B cell (primary cell): ENCODE data around the gene FOSB. TPM values are rescaled to one million over a fixed set of nuclear protein-coding genes. Genes with fewer than 3 reads are reported as not detected.
A peak's percentile ranks its signal among the peaks of the same experiment; 100 is the strongest.

Experiments
- ATAC-seq: fragments of 200-7000 bp; cut with Tn5 transposase; one replicate; pipeline ENCODE4 v1.10.0; 2021; ENCODE audit warnings: low read depth, mild to moderate bottlenecking, moderate number of reproducible peaks, moderate library complexity
- CTCF ChIA-PET: fragments of 350-600 bp; sonication (Branson Sonifier 250); formaldehyde crosslinking; loops from one replicate; lab custom pipeline; 2021; ENCODE audit warnings: antibody characterized with exemption, inconsistent platforms; lab: Charles Lee
- POLR2A ChIA-PET: fragments of 350-600 bp; sonication (Branson Sonifier 250); formaldehyde crosslinking; loops from one replicate; lab custom pipeline; 2021; ENCODE audit warnings: antibody characterized with exemption; lab: Charles Lee
- DNase-seq: peaks from one replicate; pipeline ENCODE4 v3.0.0; 2013
- H2AFZ ChIP-seq: 2 replicates; pipeline ENCODE4 v1.6.1; 2012; ENCODE audit warnings: mild to moderate bottlenecking, low read depth, low read length; ENCODE audit not compliant: insufficient read depth, poor library complexity, severe bottlenecking
- H3K27ac ChIP-seq, 2 donors: 1 replicate in 1 of 2; 2 replicates in 1 of 2; pipeline ENCODE4 v1.5.1; 2012 to 2013; ENCODE audit warnings: low read length in 2 of 2, mild to moderate bottlenecking in 2 of 2, moderate library complexity in 1 of 2
- H3K27me3 ChIP-seq, 4 experiments: fragments of 200-600 bp in 1 of 4; sonication (generic) in 1 of 4; replicated peaks in 1 of 4; 1 replicate in 2 of 4; 2 replicates in 2 of 4; pipeline versions ENCODE4 v1.6.1 to v1.7.0; 2013 to 2016; ENCODE audit warnings: low read length in 3 of 4, mild to moderate bottlenecking in 2 of 4, mixed read lengths in 1 of 4, moderate library complexity in 1 of 4; ENCODE audit not compliant: insufficient read depth in 4 of 4, control insufficient read depth in 3 of 4; ENCODE audit errors: control extremely low read depth in 1 of 4
- H3K36me3 ChIP-seq, 2 experiments: replicated peaks in 1 of 2; 1 replicate in 1 of 2; 2 replicates in 1 of 2; pipeline versions ENCODE4 v1.6.1 to v1.7.1; 2013; ENCODE audit warnings: low read length in 1 of 2; ENCODE audit not compliant: insufficient read depth in 2 of 2, control insufficient read depth in 1 of 2; ENCODE audit errors: control extremely low read depth in 1 of 2, extremely low read depth in 1 of 2
- H3K4me1 ChIP-seq, 2 donors: fragments of 200-600 bp in 1 of 2; sonication (generic) in 1 of 2; 1 replicate in 1 of 2; 2 replicates in 1 of 2; pipeline versions ENCODE4 v1.5.1 to v1.6.1; 2013 to 2017; ENCODE audit warnings: low read length in 2 of 2; ENCODE audit not compliant: control insufficient read depth in 2 of 2, insufficient read depth in 2 of 2
- H3K4me2 ChIP-seq: replicated peaks from 2 replicates; pipeline ENCODE3; 2012; ENCODE audit warnings: mild to moderate bottlenecking, low read depth, low read length; ENCODE audit not compliant: poor library complexity, severe bottlenecking
- H3K4me3 ChIP-seq, 5 experiments: fragments of 200-600 bp in 1 of 5; sonication (generic) in 1 of 5; 1 replicate in 3 of 5; 2 replicates in 2 of 5; pipeline versions ENCODE4 v1.5.1 to v1.7.0; 2011 to 2016; ENCODE audit warnings: low read length in 4 of 5, mild to moderate bottlenecking in 4 of 5, low read depth in 2 of 5, control low read depth in 1 of 5, moderate library complexity in 1 of 5; ENCODE audit not compliant: insufficient read depth in 1 of 5; ENCODE audit errors: control extremely low read depth in 1 of 5, extremely low read depth in 1 of 5
- H3K79me2 ChIP-seq: fragments of 200-600 bp; sonication (generic); one replicate; pipeline ENCODE4 v1.6.0; 2016; ENCODE audit warnings: low read length; ENCODE audit not compliant: control insufficient read depth, insufficient read depth
- H3K9ac ChIP-seq: fragments of 200-600 bp; sonication (generic); 2 replicates; pipeline ENCODE4 v1.6.1; 2017; ENCODE audit warnings: mild to moderate bottlenecking, low read length, moderate library complexity
- H3K9me3 ChIP-seq, 3 donors: one replicate each; pipeline versions ENCODE4 v1.6.1 to v1.7.1; 2013; ENCODE audit warnings: low read length in 2 of 3; ENCODE audit not compliant: control insufficient read depth in 2 of 3, insufficient read depth in 1 of 3; ENCODE audit errors: control extremely low read depth in 1 of 3
- H4K20me1 ChIP-seq: 2 replicates; pipeline ENCODE4 v1.6.0; 2012; ENCODE audit warnings: mild to moderate bottlenecking, low read length; ENCODE audit not compliant: insufficient read depth, control insufficient read depth, poor library complexity, severe bottlenecking
- H3K27ac Mint-ChIP-seq: one replicate; pipeline ENCODE4 v1.8.0; 2021; ENCODE audit warnings: mixed read lengths
- H3K27me3 Mint-ChIP-seq: one replicate; pipeline ENCODE4 v1.8.0; 2021; ENCODE audit warnings: mixed read lengths
- H3K4me1 Mint-ChIP-seq: one replicate; pipeline ENCODE4 v1.8.0; 2021; ENCODE audit warnings: mixed read lengths
- H3K4me3 Mint-ChIP-seq: one replicate; pipeline ENCODE4 v1.8.0; 2021; ENCODE audit warnings: mixed read lengths
- H3K9me3 Mint-ChIP-seq: one replicate; pipeline ENCODE4 v1.8.0; 2022; ENCODE audit warnings: mixed read lengths; ENCODE audit not compliant: insufficient read depth
- EZH2 ChIP-seq: IDR thresholded peaks from 2 replicates; pipeline ENCODE4 v1.6.1; 2012; ENCODE audit warnings: borderline replicate concordance, low read depth, mild to moderate bottlenecking, moderate library complexity, low read length; ENCODE audit not compliant: insufficient read depth, poor library complexity, severe bottlenecking
- WGBS: methylation state at CpG from one replicate; pipeline ENCODE4 v1.1.5; 2013; ENCODE audit warnings: missing lambda C conversion rate; ENCODE audit not compliant: insufficient coverage; 5-methylcytosine and 5-hydroxymethylcytosine counted together
- intact Hi-C: fragments of 100-400 bp; cut with micrococcal nuclease; formaldehyde crosslinking; loops from one replicate; pipeline ENCODE4 v1.10.0; 2022
- polyA plus RNA-seq: library from polyadenylated mRNA; depleted of rRNA; stranded (reverse); fragments of >200 nt; gene quantifications from 2 replicates; pipeline ENCODE4 v1.2.3, GENCODE V29; 2012
- total RNA-seq, 2 donors: library from RNA; stranded (reverse); fragments of 120-200 nt in 1 of 2; gene quantifications; 1 replicate in 1 of 2; 2 replicates in 1 of 2; pipeline versions ENCODE4 v1.2.3 to v1.2.4, GENCODE V29; 2013 to 2022
- TF ChIP-seq, protein P1 (sequence below): fragments of 200-600 bp; IDR thresholded peaks from one replicate; pipeline ENCODE4 v1.8.0; 2022; ENCODE audit warnings: antibody characterized with exemption, mild to moderate bottlenecking

The FOSB gene
- total and polyA plus RNA-seq, 2 donors (not counting 1 experiment from before 2014, with no cell fraction given), result 39.6 to 2,860 TPM

GRCh38 chr19:45505151-45505995, 37.6 kb downstream of the FOSB start:
- Histone ChIP-seq H3K27me3 (no peaks in the 10 kb centered on the region), H3K79me2 (peaks cover 50% of the 10 kb centered on the region), H3K4me2 (peak overlapping the region; percentile 84), H2AFZ (no peak overlapping the region), H3K9ac (no peak overlapping the region), H4K20me1 (peaks cover 17% of the 10 kb centered on the region), H3K27ac (peak overlapping the region; percentile 83 to 87), H3K4me3 (no peak overlapping the region), H3K9me3 (peaks cover 0 to 3% (median 0%) of the 10 kb centered on the region in 3 donors), H3K4me1 (peaks cover 16 to 32% of the 10 kb centered on the region in 2 donors), H3K36me3 (peaks cover 1 to 5% of the 10 kb centered on the region in 2 experiments)
- H3K27ac Mint-ChIP-seq, result peak overlapping the region; percentile 67
- intact Hi-C loops, result loop anchor here (5.0 kb wide), 2 partner anchors 187 to 382 kb away; partner anchors contain the start of genes IRF2BP1, QPCTL and SNRPD2
- WGBS, result 100% methylated on average over 2 of the region's 8 CpGs
- ATAC-seq (no peak), DNase-seq (no peak)
- H3K9me3 Mint-ChIP-seq, result no peaks in the 10 kb centered on the region
- no peaks in the 10 kb centered on the region for H3K27me3 Mint-ChIP-seq
- H3K4me1 Mint-ChIP-seq, result peaks cover 53% of the 10 kb centered on the region
- TF ChIP-seq, protein P1, sequence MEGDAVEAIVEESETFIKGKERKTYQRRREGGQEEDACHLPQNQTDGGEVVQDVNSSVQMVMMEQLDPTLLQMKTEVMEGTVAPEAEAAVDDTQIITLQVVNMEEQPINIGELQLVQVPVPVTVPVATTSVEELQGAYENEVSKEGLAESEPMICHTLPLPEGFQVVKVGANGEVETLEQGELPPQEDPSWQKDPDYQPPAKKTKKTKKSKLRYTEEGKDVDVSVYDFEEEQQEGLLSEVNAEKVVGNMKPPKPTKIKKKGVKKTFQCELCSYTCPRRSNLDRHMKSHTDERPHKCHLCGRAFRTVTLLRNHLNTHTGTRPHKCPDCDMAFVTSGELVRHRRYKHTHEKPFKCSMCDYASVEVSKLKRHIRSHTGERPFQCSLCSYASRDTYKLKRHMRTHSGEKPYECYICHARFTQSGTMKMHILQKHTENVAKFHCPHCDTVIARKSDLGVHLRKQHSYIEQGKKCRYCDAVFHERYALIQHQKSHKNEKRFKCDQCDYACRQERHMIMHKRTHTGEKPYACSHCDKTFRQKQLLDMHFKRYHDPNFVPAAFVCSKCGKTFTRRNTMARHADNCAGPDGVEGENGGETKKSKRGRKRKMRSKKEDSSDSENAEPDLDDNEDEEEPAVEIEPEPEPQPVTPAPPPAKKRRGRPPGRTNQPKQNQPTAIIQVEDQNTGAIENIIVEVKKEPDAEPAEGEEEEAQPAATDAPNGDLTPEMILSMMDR, result no peak
- no peak for TF ChIP-seq EZH2
- ChIA-PET CTCF (interaction anchor here (0.7 to 2.8 kb wide), 11 partner anchors 10 to 188 kb away, joined by 3 to 16 read pairs (median 5); partner anchors contain the start of gene OPA3), POLR2A (interaction anchor here (0.6 to 1.4 kb wide), 3 partner anchors 9 to 709 kb away, joined by 3 to 4 read pairs (median 3); no protein-coding TSS in a partner anchor)
- H3K4me3 Mint-ChIP-seq, result peak overlapping the region; percentile 63
